ENCODE results near the gene DRICH1. TPM values are rescaled to one million over a fixed set of nuclear protein-coding genes. Genes with fewer than 3 reads are reported as not detected.
A peak's percentile ranks its signal among the peaks of the same experiment; 100 is the strongest.
"Not testable (repeated sequence)": the region's sequence is repeated elsewhere in the genome, so short reads cannot be mapped to it uniquely, and the experiment has no call there.

Gene DRICH1
- total RNA-seq, 2 donors from 2014 or later, result 0.19 to 0.42 TPM

DNA sequence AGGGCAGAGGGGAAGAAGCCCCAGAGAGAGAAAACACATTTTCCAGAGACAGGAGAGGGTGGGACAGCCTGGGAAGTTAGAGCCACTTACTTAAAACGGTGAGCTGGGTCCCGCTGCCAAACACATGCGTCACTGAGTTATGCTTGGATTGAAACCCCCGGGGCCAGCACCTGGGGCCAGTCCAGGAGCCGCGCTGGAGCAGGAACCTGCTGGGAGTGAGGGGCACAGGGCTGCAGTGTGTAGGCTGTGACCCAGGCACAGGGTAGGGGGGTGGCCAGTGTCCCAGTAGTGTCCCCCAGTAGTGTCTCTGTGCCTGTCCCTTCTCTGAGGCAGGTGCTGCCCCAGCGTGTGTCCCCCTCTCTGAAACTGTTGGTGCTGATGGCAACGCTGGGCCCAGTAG, 57.2 kb downstream of the DRICH1 start:
- intact Hi-C loops (cut with DNase I), result no loop called here
- DNase-seq (ENCODE audit: low spot score), result peak; percentile 66

DNA sequence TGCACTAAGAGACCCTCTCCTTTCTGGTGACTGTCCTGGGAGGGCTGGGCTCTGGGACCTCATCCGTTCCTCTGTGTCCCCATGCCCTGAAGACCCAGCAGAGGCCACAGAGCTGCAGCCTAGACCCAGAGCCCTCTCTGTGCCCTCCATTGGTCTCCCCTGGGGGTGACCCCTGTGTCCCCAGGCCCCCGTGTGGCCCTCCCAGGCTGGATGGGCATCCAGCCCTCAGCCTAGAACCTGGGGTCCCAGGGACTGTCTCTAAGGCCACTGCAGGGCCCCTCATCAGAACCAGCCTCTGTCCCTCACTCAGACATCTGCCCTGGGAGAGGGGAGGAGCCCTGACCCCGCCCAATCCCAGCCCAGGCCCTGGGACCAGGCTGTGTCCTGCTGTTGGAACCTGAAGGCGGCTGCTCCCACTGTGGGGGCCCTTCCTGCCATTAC, 57.7 kb downstream of the DRICH1 start:
- intact Hi-C loops (cut with DNase I), result no loop called here
- peak; percentile 50 for DNase-seq (ENCODE audit: low spot score)

DNA sequence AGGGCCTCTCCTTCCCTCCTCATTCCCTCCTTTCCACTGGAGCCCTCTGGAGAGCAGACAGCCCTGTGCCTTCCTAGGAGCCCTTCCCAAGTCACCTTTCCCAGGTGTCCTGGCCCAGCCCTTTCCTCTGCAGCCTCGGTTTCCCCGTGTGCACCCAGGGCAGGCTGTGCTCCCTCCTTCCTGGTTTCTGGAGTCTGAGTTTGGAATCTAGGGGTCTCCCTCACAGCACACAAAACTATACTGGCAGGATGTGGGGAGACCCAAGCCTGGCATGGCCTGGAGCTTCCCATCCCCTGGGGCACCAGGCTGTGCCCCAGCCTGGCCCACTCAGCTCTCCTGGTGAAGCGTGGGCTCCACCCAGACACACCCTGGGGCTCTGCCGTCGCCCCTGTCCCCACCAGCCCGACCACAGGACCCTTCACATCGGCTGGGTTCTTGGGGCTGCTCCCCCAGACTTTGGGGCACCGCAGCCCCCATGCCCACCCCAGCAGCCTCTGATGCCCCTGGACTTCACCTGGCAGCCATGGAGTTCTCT, 58.4 kb downstream of the DRICH1 start:
- intact Hi-C loops (cut with DNase I), result not testable (repeated sequence)
- peak; percentile 51 for DNase-seq (ENCODE audit: low spot score)

DNA sequence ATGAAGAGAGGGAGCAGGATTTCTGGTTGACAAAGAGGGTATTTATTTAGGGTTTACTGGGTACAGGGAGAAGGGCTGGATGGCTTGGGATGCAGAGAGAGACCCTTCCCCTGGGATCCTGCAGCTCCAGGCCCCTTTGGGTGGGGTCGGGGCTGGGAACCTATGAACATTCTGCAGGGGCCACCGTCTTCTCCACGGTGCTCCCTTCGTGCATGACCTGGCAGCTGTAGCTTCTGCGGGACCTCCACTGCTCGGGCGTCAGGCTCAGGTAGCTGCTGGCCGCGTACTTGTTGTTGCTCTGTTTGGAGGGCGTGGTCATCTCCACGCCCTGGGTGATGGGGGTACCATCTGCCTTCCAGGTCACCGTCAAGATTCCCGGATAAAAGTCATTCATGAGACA, 59.0 kb downstream of the DRICH1 start:
- intact Hi-C loops (cut with DNase I), result not testable (repeated sequence)
- DNase-seq (ENCODE audit: low spot score), result peak; percentile 26

DNA sequence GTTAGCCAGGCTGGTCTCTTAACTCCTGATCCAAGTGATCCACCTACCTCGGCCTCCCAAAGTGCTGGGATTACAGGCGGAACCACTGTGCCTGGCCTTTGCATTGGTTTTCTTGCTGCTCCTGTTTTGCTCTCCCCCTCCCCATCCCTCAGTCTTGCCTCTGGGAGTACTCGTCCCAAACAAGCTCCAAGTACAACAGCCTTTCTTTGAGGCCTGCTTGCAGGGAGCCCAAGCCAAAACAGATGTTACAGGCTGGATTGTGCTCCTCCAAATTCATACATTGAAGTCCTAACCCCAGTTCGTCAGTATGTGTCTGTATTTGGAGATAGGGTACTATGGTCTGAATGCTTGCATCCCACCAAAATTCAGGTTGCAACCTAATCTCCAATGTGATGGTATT, 60.6 kb downstream of the DRICH1 start:
- intact Hi-C loops (cut with DNase I), result no loop called here
- DNase-seq (ENCODE audit: low spot score), result no peak

DNA sequence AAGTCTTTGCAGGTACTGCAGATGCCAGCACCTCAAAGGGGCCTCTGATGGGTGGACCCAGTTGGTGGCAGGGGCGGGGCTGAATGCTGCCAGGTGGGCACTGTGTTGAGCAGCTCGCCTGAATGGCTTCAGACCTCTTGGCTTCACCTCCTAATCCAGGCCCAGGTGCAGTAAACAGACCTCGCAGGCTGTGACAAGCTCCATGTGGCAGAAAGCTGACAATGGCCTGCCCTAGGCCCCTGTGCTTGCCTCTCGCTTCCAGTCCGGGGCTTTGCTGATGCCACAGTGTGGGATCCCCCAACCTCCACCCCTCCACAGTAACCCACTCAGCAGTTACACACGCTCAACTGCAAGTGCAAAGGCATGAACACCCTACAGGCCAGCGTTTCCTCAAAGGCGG, 61.4 kb downstream of the DRICH1 start:
- intact Hi-C loops (cut with DNase I), result no loop called here
- DNase-seq (ENCODE audit: low spot score), result peak; percentile 58

DNA sequence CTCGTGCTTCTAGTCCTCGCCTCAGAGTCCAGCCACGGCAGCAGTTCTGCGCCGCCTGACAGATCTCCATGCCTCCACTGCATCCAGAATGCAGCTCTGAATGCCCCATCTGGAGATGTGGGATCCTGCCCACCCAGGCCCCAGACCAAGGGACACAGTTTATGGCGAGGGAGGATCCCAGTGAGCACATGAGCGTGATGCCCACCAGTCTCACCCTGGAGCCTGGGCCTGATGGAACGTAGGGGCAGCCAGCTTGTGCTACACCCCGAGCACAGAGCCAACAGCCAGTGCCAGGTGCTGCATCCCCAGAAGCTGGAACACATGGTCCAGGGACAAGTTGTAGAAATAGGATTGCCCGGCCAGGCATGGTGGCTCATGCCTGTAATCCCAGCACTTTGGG, 62.4 kb downstream of the DRICH1 start:
- DNase-seq (ENCODE audit: low spot score), result peak; percentile 56
- intact Hi-C loops (cut with DNase I), result no loop called here

DNA sequence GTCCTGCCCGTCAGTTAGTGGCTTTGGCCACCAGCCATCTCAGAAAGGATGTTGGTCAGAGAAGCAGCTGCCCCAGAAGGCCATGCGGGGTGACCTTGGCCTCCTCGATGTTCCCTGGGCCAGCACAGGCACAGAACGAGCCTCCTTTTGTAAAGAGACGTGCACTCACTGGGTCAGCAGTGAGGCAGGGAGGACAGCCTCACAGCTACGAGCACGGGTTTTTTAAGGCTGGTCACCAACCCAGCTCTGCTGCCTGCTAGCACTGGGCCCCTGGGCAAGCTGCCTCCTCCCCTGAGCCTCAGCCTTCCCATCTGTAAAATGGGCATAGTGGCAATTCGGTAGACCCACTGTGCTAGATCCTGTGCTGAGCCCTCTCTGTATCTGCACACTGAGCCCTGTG, 62.8 kb downstream of the DRICH1 start:
- intact Hi-C loops (cut with DNase I), result no loop called here
- DNase-seq (ENCODE audit: low spot score), result no peak

DNA sequence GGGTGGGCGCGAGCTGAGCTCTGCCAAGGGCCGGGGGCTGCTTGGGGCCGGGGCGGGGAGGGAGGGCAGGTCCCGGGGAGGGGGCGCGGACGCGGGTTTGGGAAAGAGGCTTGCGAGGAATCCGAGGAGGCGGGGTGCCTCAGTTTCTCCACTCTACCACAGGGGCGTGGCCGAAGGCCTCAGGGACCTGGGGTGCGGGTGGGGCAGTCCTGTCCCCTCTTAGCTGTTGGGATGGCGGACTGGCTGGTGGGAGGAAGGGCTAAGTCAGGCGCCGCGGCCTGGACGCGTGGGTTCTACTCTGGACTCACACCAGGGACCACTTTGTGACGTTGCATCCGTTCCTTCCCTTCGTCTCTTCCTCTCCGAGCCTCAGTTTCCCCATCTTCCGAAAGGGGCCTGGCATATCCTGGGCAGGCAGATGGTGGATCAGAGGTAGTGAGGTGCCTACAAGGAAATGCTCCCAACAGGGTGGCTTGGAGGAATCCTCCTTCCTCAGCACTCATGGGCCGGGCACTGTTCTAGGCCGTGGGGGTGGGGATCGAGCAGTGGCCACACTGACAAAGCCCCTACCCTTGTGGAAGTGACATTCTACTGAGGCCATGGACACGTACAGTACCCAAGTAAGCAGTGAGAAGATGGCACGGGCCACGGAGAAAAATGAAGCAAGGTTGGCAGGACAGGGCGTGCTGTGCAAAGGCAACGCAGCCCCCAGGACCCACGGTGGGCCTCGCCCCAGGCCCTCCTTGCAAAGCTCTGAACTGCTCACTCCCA, 65.2 kb downstream of the DRICH1 start:
- intact Hi-C loops (cut with DNase I), result no loop called here
- DNase-seq (ENCODE audit: low spot score), result peak; percentile 73

DNA sequence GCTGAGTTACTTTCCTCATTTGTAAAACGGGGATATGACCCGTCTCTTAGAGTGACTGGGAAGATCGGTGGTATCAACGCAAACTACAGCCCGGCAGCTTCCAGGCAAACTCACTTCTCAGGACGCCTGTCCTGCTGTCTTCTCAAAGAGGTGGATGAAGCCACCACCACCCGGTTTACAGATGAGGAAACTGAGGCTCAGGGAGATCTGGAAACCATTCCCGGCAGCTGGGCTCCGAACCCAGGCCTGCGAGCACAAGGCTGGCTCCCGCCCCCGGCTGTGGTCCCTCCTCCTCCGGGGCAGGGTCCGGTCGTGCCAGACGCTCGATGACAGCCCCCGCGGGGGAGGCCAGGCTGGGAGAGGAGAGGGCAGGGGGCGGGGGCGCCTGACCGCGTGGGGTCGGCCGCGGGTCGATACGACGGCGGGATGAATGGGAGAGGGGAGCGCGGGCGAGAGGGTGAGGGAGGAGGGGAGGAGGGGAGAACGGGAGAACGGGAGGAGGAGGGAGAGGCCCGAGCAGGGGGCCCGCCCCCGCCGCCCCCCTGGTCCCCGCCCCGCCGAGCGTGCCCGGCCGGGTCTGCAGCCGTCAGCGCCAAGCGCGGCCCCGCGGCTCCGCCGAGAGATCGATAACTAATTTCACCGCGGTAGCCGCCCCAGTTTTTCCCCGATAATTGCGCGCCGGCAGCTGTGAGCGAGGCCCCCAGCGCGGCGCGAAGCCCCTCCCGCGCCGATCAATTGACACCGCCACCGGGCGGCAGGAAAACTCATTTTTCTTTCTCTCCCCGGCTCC, 66.0 kb downstream of the DRICH1 start:
- intact Hi-C loops (cut with DNase I), result no loop called here
- peak; percentile 75 for DNase-seq (ENCODE audit: low spot score)

DNA sequence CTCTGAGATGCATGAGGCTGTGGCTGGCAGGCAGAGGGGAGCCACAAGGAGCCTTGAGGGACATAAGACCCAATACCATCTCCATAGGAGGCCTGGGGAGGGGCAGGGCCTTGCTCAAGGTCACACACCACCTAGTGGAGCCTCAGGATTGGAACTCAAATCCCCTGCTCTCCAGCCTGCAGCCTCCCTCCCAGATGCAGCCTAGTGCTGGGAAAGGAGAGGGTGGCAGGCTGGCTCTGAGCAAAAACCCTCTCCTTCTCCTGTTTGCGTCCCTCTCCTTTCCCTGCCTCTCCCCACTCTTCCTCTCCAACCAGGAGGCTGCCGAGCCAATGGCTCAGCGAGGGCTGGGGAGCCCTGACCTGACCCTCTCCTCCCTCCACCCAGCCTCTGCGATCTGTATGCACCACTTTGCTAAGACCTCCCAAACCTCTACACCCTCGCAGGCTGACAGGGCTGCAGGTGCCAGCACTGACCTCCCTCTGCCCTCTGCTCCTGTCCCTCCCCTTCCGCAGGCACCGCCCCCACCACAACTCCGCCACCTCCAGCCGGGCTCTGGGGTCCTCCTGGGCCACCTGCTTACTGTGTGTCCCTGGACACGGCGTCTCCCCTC, 66.7 kb downstream of the DRICH1 start:
- intact Hi-C loops (cut with DNase I), result no loop called here
- peak; percentile 59 for DNase-seq (ENCODE audit: low spot score)

DNA sequence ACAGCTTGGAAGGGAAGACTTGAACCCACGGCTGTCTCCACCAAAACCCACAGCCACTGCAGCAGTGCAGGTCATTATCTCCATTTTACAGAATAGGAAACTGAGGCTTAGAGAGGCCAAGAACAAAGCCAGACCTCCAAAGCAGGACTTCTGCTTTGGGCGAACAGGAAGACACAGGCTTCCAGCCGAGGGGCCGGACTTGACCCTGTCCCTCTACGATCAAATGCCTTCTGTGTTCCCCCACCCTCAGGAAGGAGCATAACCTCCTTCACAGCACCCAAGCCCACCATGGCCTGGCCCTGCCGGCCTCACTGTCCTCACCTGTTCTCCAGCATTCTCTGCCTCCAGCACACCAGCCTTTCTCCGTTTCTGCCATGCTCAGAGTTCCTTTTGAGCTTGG, 67.8 kb downstream of the DRICH1 start:
- intact Hi-C loops (cut with DNase I), result no loop called here
- peak; percentile 65 for DNase-seq (ENCODE audit: low spot score)

DNA sequence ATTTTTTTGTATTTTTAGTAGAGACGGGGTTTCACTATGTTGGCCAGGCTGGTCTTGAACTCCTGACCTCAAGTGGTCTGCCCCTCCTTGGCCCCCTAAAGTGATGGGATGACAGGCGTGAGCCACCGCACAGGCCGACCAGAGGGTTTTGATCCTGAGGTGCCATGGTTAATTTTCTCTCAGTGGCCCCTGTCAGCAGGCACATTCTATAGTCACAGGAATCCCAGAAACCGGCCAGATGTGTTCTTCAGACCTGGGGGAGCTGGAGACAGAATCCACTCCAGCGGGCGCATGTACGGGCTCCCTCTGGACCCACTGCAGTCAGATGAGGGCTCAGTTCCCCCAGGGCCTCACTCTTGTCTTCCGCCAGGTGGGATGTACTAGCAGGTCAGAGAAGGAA, 69.0 kb downstream of the DRICH1 start:
- intact Hi-C loops (cut with DNase I), result no loop called here
- peak; percentile 28 for DNase-seq (ENCODE audit: low spot score)

DNA sequence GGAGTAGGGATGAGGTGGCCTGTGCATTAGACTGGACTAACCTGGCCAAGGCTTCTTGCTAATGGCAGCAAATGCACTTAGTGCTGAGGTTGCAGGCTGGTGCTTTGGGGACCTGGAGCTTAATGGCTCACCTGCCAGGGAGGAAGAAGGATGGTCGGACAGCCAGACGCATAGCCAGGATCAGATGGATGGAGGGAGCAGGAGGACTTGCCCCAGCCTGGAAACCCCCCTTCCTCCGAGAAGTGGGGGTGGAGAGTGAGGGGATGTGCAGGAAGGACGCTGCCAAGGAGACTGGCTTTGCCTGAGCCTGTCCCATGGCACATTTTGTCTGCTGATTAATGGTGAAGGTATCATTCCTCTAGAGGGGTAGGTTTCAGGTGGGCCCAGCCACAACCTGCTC, 69.9 kb downstream of the DRICH1 start:
- DNase-seq (ENCODE audit: low spot score), result peak; percentile 44
- intact Hi-C loops (cut with DNase I), result no loop called here

DNA sequence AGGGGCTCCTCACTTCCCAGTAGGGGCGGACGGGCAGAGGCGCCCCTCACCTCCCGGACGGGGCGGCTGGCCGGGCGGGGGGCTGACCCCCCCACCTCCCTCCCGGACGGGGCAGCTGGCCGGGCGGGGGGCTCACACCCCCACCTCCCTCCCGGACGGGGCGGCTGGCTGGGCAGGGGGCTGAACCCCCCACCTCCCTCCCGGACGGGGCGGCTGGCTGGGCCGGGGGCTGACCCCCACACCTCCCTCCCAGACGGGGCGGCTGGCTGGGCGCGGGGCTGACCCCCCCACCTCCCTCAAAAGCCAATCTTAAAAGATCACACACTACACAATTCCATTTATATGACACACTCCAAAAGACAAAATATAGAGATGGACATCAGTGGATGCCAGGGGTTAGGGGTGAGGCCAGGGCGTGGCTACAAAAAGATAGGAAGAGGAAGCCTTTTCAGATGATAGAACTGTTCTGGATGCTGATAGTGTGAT, 71.1 kb downstream of the DRICH1 start:
- intact Hi-C loops (cut with DNase I), result not testable (repeated sequence)
- peak; percentile 64 for DNase-seq (ENCODE audit: low spot score)

DNA sequence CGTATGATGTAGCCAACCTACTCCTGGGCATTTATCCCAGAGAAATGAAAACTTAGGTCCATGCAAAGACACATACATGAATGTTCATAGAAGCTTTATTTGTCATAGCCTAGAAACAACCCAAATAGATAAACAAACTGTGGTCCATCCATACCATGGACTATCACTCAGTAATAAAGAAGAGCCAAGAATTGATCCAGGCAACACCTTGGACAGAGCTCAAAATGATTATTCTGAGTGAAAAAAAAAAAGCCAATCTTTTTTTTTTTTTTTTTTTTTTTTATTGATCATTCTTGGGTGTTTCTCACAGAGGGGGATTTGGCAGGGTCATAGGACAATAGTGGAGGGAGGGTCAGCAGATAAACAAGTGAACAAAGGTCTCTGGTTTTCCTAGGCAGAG, 71.9 kb downstream of the DRICH1 start:
- intact Hi-C loops (cut with DNase I); DNase-seq (ENCODE audit: low spot score): not testable (repeated sequence)

All from posterior vena cava (tissue), 2 donors.